ENCODE data around the gene CPT1B.

Gene CPT1B

DNA sequence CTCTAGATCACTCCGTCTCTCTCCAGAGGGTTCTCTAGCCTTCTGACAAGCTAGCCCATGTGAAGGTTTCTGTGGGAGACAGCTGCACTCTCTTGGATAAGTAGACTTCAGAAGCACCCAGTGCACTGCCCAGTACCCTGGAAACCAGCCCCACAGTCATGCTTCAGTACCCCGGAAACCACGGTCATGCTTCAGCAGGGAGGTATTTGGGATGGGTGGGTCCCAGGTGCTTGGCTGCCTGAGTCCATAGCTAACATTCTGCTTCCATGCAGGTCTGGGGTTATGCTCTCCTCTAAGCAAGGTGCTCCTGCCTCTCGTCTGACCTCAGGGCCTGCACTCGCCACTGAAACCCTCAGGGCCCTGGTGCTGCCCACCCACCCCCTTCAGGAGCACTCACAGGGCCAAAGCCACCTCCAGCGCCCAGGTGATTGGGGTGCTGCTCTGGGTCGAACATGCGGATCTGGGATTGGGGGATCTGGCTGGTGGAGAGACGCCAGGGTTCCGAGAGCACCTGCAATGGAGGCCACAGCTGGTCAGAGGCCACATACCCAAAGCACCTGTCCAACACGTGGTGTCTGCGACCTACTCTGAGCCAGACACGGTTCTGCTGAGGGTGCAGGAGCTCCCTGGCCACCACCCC, 8.2 kb downstream of the CPT1B start:
- no peak for DNase-seq (ENCODE audit: low read depth in 2 of 2)

DNA sequence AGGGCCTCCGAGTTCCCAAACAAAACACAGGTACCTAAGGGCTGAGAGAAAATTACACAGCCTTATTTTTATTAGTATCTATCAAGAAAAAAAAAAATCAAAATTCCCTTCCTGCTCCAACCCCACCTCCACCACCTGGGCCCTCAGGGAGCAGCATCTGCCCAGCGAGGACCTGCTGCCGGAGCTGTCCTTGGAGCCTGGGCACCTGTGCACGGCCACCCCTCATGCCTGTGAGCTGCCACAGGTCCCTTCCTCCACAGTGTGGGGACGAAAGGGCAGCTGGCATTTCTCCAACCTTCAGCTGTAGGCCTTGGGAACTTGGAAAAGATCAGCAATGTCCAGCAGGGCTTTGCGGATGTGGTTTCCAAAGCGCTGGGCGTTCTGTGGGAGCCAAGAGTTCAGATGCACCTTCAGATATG, 9.2 kb downstream of the CPT1B start:
- no peak for DNase-seq (ENCODE audit: low read depth in 2 of 2)

DNA sequence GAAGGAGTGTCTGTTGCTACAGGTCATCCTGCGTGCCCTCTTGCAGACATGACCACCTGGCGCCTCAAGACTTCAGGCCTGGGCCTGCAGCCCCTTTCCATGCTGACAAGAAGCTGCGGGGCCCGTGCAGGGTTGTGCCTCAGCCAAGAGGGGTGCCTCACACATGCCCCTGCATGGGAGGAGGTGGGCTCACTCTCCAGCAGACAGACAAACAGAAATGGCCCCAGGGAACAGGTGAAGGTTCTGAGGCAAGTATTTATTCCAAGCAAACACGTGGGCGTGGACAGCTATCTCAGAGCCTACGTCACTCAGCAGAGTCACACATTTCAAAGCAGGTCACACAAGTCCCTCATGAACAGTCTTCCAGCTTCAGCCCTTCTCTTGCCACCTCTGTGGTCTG, 9.6 kb downstream of the CPT1B start:
- DNase-seq (ENCODE audit: low read depth in 2 of 2): no peak

DNA sequence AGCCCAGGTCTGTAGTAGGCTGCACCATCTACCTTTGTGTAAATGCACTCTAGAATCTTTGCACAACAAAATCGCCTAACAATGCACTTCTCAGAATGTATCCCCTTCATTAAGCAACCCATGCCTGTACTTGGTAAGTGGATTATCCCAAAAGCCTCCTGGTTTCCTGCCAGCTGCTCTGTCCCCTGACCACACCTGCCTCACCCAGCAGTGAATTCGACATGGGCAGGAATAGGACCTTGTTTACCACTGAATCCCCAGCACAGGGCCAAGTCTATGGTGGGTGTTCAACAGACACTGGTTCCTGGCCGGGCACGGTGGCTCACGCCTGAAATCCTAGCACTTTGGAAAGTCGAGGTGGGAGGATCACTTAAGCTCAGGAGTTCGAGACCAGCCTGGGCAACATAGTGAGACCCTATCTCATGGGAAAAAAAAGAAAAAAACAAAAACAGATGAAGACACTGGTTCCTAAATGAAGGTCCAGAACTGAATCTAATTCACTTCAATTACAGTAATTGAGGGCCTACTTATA, 10.4 kb downstream of the CPT1B start:
- no peak for DNase-seq (ENCODE audit: low read depth in 2 of 2)

DNA sequence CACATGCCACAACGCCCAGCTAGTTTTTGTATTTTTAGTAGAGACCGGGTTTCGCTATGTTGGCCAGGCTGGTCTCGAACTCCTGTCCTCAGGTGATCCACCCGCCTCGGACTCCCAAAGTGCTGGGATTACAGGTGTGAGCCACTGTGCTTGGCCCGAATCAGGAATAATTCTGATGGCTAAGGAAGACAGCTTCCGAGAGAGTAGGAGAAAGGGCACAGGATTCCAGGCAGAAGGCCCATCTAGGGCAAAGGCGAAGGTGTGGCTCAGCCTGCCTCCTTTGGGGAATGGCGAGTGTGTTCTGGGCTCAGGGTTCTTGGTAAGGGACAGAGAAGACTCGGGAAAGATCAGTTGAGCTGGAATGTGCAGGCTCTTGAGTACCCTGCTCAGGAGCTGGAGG, 13.9 kb downstream of the CPT1B start:
- no peak for DNase-seq (ENCODE audit: low read depth in 2 of 2)

DNA sequence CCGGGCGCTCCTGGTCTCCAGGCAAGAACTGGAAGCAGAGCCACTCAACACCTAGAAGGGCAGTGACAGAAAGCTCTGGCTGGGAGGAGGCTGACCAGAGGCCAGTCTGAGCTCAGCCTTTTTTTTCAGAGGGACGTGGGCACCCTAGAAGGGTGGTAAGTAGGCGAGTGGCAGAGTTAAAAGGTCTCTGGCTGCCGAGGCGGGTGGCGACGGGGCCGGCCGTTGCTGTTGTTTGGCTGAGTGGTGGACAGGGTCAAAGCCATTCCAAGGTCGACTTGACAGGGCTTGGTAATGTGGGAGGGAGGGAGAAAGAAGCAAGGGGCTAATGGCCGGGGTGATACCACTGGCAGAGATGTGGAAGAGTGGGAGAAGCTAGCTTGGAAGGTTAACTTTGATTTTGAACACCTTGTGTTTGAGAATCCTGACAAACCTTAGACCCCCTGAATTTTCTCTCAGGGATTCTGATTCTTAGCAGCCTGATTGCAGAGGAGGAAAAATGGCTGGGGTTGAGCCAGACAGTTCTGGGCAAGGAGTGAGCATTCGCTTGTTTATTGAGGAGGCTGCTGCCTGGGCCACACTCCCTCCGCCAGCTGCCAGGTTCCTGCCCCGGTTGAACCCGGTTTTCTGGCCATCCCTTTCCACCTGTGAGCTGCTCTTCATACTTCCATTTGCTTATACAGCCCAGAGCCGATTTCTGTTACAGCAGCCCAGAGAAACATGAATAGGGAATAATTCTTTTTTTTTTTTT, 14.6 kb downstream of the CPT1B start:
- DNase-seq (ENCODE audit: low read depth in 2 of 2): no peak

DNA sequence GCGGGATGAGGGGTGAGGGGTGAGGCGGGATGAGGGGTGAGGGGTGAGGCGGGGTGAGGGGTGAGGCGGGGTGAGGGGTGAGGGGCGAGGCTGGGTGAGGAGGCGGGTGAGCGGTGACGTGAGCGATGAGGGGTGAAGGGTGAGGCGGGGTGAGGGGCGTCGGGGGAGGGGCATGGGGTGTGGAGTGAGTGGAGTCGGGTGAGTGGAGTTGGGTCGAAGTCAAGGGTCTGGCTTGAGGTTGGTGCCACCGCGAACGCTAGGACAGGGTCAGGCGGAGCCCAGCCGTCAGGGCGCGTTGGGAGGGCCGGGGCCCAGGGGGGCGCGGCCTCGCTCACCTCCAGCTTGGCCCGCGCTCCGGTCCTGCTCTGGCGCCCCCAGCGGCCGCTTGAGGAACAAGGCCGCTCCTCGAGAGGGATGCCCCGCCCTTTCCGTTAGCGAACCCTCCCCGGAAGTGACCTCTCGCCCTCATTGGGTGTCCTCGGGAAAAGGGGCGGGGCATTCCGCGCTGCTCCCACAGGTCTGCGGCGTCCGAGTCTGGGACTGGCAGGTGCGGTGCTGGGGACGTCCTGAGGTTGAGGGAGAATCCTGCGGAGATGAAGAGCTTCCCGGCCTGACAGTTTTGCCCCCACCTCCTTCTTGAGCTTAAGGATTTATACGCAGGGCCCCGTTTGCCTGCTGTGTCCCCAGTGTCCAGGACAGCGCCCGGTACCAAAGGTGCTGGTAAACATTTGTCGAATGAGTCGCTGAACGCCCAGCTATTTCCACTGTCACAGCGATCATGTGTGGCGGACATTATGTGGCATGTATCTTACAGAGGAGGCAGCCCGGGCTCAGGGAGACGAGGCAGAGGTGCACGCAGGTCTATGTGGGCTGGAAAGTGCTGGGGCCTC, 15.5 kb downstream of the CPT1B start, which contains the start of gene SYCE3:
Gene SYCE3 (minus strand): TSS at position 397 of the 890 bp plus-strand sequence. CDS start 6,514 bp downstream, outside the sequence.
- DNase-seq (ENCODE audit: low read depth in 2 of 2): peak; percentile 96 to 97

DNA sequence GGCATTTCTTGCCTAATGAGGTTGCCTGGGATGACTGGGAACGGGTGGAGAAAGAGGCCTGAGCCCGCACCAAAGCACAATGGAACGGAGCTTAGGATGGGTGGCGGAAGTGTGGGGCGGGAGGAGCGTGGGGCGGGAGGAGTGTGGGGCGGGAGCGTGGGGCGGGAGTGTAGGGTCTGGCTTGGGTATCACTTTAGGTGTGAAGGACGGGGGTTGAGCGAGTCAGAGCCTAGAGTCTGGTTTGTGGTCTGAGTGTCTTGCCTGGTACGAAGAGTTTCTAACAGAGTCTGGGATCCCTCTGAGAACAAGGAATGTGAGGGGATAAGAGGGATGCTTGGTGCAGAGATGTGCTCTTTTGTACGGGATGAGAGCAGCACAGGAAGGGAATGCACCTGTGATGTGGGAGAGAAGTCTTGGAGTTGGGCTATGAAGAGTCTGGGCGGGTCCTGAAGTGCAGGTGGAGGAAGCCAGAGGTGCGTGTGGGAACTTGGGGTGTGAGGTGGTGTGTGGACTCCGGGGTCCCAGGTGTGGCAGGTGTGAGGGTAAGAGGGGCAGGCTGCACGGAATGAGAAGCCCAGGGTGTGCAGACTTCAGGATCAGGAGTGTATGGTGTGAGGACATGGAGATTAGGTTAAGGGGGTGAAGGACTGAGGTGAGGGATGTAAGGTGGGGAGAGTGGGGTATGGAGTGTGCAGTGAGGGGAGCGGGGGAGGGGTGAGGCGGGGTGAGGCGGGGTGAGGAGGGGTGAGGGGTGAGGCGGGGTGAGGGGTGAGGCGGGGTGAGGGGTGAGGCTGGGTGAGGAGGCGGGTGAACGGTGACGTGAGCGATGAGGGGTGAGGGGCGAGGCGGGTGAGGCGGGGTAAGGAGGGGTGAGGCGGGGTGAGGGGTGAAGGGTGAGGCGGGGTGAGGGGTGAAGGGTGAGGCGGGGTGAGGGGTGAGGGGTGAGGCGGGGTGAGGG, 16.5 kb downstream of the CPT1B start:
- no peak for DNase-seq (ENCODE audit: low read depth in 2 of 2)

DNA sequence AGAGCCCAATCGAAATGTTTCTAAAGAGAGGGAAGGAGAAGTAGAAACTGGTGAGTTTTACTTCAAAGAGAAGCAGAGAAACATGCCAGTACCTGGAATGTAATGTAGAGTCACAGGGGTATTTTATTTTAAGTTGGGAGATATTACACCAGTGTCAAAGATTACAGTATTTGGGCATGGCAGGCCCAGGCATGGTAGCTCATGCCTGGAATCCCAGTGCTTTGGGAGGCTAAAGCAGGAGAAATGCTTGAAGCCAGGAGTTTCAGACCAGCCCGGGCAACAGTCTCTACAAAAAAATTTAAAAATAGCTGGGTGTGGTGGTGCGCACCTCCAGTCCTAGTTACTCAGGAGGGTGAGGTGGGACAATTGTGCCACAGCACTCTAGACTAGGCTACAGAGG, 18.2 kb downstream of the CPT1B start:
- no peak for DNase-seq (ENCODE audit: low read depth in 2 of 2)

DNA sequence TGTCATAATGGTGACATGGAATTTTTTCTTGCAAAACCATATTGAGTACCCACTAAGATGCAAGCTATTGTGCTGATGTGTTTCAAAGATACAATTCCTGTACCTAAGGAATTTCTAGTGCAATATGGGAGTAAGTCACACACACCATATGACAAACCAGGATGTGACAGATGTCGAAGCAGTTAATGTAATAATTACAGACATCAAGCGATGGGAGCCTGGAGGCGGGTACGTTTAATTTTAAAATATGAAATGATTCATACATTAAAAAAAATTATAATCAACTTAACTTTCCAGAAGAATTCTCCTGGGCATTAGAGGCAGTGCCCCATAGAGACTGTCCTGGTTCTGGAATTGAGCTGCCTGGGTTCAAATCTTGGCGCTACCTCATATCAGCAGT, 21.5 kb downstream of the CPT1B start:
- no peak for DNase-seq (ENCODE audit: low read depth in 2 of 2)

DNA sequence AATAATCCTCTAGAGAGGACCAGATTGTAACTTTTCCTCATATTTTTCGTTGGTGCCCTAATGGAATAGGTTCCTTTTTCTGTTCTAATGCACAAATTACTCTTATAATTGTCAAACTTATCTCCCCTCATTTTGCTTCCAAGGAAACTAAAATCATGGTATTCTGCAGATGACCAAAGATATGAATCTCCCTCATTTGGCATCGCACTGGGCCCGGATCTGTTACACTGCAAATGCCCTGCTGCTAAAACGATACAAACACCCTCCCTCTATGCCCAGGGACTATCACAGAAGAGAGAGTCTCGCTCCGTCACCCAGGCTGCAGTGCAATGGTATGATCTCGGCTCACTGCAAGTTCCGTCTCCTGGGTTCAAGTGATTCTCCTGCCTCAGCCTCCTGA, 24.9 kb downstream of the CPT1B start:
- no peak for DNase-seq (ENCODE audit: low read depth in 2 of 2)

DNA sequence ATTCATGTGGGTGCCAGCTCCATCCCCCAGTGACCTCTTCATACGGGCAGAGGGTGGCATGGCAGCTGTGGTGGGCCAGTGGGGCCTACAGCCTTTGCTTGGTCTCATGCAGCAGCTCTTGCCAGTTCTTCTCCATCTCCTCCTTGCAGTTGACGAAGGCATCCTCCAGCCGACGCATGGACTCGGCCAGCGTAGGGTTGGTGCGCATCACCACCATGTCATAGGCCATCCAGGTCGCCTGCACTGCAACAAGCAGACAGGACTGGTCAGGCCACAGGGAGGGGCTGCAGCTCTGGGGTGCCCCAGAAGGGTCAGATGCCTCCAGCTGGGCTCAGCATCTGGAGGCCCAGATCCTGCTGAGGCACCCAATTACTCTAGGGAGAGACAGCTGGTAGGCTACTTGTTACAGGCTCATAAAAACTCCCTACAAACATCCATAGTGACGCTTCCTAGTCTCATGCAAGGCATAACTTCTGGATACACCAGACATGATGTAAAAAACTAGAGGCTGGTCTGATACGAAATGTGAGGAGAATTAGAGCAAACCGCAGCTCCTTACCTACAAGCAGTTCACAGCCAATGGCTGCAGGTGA, 27.0 kb downstream of the CPT1B start:
- DNase-seq (ENCODE audit: low read depth in 2 of 2): no peak

DNA sequence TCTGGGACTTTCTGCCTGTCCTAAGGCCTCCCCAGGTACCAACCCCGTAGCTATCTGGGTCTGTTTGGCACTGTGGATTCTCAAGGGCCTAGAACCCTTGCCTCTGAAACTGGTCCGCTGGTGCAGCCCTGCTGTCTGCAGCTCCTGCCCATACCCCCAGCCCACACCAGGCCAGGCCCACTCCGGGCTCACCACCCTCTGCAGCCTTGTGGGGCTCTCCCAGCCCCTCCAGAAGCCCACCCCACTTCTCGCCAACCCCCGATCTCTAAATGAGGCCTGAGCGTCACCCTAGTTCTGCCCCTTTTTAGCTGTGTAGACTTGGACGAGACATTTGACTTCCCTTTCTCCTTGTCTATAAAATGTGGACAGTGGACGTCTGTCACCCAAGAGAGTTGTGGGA, 27.8 kb downstream of the CPT1B start:
- DNase-seq (ENCODE audit: low read depth in 2 of 2): no peak

DNA sequence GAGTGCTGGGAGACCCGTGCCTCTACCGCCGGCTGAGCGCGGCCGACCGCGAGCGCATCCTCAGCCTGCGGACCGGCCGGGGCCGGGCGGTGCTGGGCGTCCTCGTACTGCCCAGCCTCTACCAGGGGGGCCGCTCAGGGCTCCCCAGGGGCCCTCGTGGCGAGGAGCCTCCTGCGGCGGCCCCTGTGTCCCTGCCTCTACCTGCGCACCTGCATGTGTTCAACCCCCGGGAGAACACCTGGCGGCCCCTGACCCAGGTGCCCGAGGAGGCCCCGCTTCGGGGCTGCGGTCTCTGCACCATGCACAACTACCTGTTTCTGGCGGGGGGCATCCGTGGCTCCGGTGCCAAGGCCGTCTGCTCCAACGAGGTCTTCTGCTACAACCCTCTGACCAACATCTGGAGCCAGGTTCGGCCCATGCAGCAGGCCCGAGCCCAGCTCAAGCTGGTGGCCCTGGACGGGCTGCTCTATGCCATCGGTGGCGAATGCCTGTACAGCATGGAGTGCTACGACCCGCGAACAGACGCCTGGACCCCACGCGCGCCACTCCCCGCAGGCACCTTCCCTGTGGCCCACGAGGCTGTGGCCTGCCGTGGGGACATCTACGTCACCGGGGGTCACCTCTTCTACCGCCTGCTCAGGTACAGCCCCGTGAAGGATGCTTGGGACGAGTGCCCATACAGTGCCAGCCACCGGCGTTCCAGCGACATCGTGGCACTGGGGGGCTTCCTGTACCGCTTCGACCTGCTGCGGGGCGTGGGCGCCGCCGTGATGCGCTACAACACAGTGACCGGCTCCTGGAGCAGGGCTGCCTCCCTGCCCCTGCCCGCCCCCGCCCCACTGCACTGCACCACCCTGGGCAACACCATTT, 29.1 kb downstream of the CPT1B start:
- DNase-seq (ENCODE audit: low read depth in 2 of 2): no peak

DNA sequence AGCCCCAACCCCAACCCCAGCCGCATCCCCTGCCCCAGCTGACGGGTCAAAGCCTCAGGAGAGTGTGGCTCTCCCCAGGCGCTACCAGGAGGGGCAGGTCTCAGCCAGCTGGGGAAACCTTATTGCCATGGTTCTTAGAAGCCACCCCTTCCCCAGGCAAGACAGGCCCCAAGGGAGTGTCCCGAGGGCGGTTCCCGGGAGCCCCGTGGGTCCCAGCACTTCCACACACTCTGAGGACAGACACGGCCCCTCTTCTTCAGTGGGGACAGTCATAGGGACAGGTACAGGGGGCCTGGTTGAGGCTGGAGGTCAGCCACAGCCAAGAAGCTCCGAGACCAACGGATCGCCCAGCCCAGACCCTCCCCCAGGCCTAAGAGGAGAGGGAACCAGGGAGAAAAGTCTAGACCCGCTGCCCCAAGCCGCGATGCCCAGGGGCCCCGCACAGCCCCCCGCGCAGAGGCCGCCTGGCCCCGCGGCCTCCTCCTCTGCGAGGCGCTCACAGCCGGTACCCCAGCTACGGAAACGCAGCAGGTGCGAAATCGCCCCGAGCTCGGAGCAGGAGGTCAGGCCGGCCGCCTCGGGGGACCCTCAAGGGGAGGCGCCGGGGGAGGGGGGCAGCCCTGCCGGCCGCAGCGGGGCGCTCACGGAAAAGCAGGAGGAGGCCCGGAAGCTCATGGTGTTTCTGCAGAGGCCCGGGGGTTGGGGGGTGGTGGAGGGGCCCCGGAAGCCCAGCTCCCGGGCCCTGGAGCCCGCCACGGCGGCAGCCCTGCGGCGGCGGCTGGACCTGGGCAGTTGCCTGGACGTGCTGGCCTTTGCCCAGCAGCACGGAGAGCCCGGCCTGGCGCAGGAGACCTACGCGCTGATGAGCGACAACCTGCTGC, 29.9 kb downstream of the CPT1B start:
- DNase-seq (ENCODE audit: low read depth in 2 of 2): no peak

DNA sequence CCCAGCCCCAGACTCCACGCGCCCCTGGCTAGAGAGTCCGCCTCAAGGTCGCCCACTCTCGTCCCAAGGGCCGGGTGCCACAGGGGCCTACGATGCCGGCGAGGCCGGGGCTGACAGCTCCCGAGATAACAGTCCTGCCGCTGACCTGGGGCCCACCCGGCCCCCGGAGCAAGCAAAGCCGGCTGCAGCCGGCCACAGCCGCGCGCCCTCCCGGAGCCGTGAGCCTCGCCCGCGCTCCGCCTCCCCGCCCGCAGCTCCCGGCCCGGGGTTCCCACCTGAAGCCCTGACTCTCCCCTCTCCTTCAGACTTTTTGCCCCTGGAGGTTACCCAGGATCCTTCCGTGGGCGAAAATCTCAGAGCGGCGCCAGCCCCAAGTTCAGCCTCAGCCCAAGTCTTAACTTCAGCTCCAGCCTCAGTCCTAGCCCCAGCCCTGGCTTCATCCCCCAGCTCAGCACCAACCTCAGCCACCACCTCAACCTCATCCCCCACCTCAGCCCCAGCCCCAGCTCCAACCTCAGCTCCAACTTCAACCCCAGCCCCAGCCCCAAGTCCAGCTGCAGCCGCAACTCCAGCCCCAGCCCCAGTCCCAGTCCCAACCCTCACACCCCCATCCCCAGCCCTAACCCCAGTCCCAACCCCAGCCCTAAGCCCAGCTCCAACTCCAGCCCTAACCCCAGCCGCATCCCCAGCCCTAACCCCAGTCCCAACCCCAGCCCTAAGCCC, 30.8 kb downstream of the CPT1B start:
- no peak for DNase-seq (ENCODE audit: low read depth in 2 of 2)

DNA sequence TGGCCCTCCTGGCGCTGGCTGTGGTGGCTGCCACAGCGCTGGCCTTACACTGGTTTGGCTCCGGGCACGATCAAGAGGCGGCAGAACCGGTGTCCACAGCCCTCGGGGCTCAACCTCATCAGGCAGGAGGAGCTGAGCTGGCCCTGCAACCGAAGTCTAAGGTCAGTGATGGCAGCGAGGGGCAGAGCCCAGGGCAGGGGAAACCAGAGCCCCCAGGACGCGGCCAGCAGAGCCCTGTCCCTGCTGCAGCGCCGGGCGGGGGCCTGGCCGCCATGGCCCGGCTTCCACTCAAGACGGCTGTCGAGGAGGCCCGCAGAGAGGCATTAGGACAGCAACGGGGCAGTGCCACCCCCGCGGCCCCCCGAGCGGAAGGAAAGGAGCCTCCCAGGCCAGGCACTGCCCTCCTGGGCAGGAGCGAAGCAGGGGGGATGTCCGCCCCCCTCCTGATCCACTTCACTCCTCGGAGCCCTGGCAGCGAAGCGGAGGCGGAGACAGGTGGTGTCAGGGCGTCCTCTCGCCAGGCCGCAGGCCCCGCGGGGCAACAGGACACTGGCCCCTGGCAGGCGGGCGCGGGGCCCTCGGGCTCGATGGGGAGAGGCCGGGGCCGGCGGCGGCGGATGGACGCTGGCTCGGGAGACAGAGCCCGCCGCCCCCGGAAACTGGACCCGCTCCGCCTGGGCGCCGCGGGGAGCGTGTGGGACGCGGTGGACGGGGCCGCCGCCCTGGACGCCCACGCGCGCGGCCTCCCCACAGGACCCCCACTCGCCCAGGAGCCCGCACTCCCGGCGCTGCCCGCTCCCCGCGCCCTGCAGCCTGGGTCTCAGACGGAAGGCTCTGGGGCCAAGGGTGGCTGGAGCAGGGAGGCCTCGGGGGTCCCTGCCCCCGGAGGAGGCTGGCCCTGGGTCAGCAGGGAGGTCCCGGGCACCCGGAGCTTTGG, 31.6 kb downstream of the CPT1B start:
- DNase-seq (ENCODE audit: low read depth in 2 of 2): no peak

All from stimulated activated CD8-positive, alpha-beta memory T cell treated with anti-CD3 and anti-CD28 coated beads, Interleukin-2, amount 100 ng/mL, for 48 hours (primary cell).